ENCODE measurements around the gene ELOVL6.

DNA sequence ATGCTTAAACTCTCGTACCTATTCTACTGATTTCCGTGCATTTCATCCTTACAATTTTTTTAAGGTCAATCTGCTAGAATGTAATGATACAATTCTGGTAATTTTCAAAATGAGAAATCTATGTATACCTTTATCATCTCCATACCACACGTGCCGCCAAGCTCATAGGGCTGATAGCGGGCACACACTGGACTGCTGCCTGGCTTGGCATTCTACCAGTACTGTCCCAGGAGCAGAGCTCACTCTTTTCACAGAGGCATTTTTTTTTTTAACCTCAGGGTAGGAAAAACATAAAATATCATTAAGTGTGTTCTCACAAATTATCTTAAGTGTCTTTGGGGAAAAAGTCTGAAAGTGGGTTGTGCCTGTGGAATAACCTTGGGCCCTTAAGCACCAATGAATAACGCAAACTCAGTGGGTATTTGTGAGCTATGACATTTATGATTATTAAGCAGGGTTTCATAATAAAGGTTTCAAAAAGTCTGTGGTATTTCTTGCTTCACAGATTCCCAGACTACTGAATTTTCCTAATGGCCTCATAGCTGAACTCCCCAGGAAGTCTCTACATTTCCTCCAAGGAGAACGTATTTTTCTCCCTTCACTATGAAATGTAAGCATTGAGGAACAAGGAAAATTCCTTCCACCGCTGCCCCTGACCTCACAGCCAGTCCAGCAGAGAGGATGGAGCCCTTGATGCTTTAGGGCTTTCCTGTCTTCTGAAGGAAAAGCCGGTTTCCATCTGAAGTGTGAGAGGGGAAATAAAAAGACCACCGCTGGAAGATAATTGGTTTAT is 125.2 kb downstream of the ELOVL6 start:
- TF ChIP-seq CTCF (IDR thresholded peaks at IDR 0.05) (no peak), POLR2A (IDR thresholded peaks at IDR 0.05) (no peak)

Data from thyroid gland (tissue), 4 donors.